PC-9 (cell line): Measurements from ENCODE around the gene SLC13A1. TPM values are rescaled to one million over a fixed set of nuclear protein-coding genes. Genes with fewer than 3 reads are reported as not detected.

Source experiments
- BruUV-seq: library from RNA; stranded (reverse); fragments of 400-500 nt; replicated peaks from 2 replicates; lab custom pipeline; 2021; lab: Mats Ljungman, UMichigan
- CTCF ChIA-PET: fragments of 300-600 bp; sonication (Branson Sonifier 250); formaldehyde crosslinking; loops from one replicate; lab custom pipeline; 2022; ENCODE audit warnings: antibody characterized with exemption; lab: Charles Lee
- POLR2A ChIA-PET: fragments of 300-600 bp; sonication (Branson Sonifier 250); formaldehyde crosslinking; loops from one replicate; lab custom pipeline; 2022; ENCODE audit warnings: antibody characterized with exemption; ENCODE audit not compliant: unreplicated experiment; lab: Charles Lee
- DNase-seq, 2 experiments: peaks; one replicate each; pipeline versions ENCODE4 v3.0.0 to v3.0.0-alpha.2; 2015 to 2022; ENCODE audit warnings: mixed read lengths in 1 of 2
- H2AFZ ChIP-seq: fragments of 200-600 bp; sonication (generic); 2 replicates; pipeline ENCODE4 v1.8.1; 2017; ENCODE audit warnings: antibody characterized with exemption
- H3F3A ChIP-seq: fragments of 200-600 bp; sonication (generic); 2 replicates; pipeline ENCODE4 v1.8.1; 2017; ENCODE audit warnings: antibody characterized with exemption, mild to moderate bottlenecking, low read depth; ENCODE audit not compliant: insufficient read depth
- H3K27ac ChIP-seq: fragments of 200-600 bp; sonication (generic); 2 replicates; pipeline ENCODE4 v1.6.1; 2016; ENCODE audit warnings: mixed run types
- H3K27me3 ChIP-seq: fragments of 200-600 bp; sonication (generic); 2 replicates; pipeline ENCODE4 v1.6.1; 2016; ENCODE audit warnings: low read depth, mixed run types; ENCODE audit not compliant: insufficient read depth
- H3K36me3 ChIP-seq: fragments of 200-600 bp; sonication (generic); 2 replicates; pipeline ENCODE4 v1.6.1; 2016; ENCODE audit warnings: low read depth, mixed run types
- H3K4me1 ChIP-seq: fragments of 200-600 bp; sonication (generic); replicated peaks from 2 replicates; pipeline ENCODE4 v1.6.1; 2016; ENCODE audit warnings: mixed run types; ENCODE audit not compliant: insufficient read depth
- H3K4me2 ChIP-seq: fragments of 200-600 bp; sonication (generic); 2 replicates; pipeline ENCODE4 v1.6.1; 2017; ENCODE audit warnings: mixed run types
- H3K4me3 ChIP-seq: fragments of 200-600 bp; sonication (generic); 2 replicates; pipeline ENCODE4 v1.6.1; 2016; ENCODE audit warnings: mixed run types
- H3K79me2 ChIP-seq: fragments of 200-600 bp; sonication (generic); 2 replicates; pipeline ENCODE4 v1.6.1; 2017; ENCODE audit warnings: low read depth, mixed run types
- H3K9me2 ChIP-seq: fragments of 200-600 bp; sonication (generic); 2 replicates; pipeline ENCODE4 v1.8.1; 2017; ENCODE audit warnings: mild to moderate bottlenecking; ENCODE audit not compliant: insufficient read depth
- H3K9me3 ChIP-seq: fragments of 200-600 bp; sonication (generic); 2 replicates; pipeline ENCODE4 v1.8.1; 2016; ENCODE audit warnings: low read depth; ENCODE audit not compliant: insufficient read depth
- H4K20me1 ChIP-seq: fragments of 200-600 bp; sonication (generic); 2 replicates; pipeline ENCODE4 v1.8.1; 2017; ENCODE audit not compliant: insufficient read depth
- CTCF ChIP-seq: fragments of 200-600 bp; sonication (generic); conservative IDR thresholded peaks from 2 replicates; pipeline ENCODE4 v1.6.1; 2017; ENCODE audit warnings: mixed run types, antibody characterized with exemption, mild to moderate bottlenecking, moderate library complexity
- EZH2 ChIP-seq: fragments of 200-600 bp; sonication (generic); IDR thresholded peaks from 2 replicates; pipeline ENCODE4 v1.8.0; 2017; ENCODE audit warnings: antibody characterized with exemption, low read depth
- intact Hi-C: fragments of 100-400 bp; cut with micrococcal nuclease; formaldehyde crosslinking; loops from one replicate; pipeline ENCODE4 v1.10.0; 2022; ENCODE audit not compliant: unreplicated experiment
- total RNA-seq: library from RNA; stranded (reverse); gene quantifications from 2 replicates; pipeline ENCODE4 v1.2.3, GENCODE V29; 2021

Gene SLC13A1
- total RNA-seq, 1 experiment from 2014 or later = not detected

DNA sequence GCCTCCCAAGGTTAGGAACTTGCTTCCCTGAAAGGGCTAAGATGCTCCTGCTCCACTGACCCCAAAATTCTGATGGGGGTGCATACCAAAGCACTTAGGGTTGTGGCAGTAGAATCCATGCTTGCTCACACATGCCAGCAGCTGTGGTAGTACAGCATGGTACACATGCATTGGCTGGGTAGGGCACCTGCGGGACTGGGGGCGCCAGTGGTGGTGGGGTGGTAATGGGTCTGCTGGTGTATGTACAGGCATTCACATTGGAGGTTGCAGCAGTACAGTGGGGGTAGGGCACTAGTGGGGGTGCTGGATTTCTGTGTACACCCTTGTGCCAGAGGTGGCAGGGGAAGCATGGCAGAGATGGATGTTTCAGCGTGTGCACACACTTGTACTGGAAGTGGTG, 132.0 kb downstream of the SLC13A1 start:
- Histone ChIP-seq H3K9me2 (no peaks in the 10 kb centered on the region), H3K27ac (no peak overlapping the region), H3K79me2 (no peaks in the 10 kb centered on the region), H3K9me3 (no peaks in the 10 kb centered on the region), H3K4me1 (no peaks in the 10 kb centered on the region), H3K4me3 (no peak overlapping the region), H3K4me2 (no peak overlapping the region), H3K27me3 (no peaks in the 10 kb centered on the region), H4K20me1 (no peaks in the 10 kb centered on the region), H2AFZ (no peak overlapping the region), H3F3A (no peaks in the 10 kb centered on the region), H3K36me3 (no peaks in the 10 kb centered on the region)
- no TSS peak for BruUV-seq
- TF ChIP-seq EZH2 (no peak), CTCF (no peak)
- no peak for DNase-seq
- intact Hi-C loops = no loop called here
- ChIA-PET POLR2A (no interaction called here), CTCF (no interaction called here)

Other genes with a start within 250 kb of the SLC13A1 start
- gene TAS2R16, start 204.3 kb downstream of the SLC13A1 start, total RNA-seq = not detected in 2 replicates